WTC11 (cell line): ENCODE data around the gene GID4. TPM values are rescaled to one million over a fixed set of nuclear protein-coding genes. Genes with fewer than 3 reads are reported as not detected.

Experiments
- ATAC-seq: fragments of 200-7000 bp; cut with Tn5 transposase; 2 replicates; pipeline ENCODE4 v1.10.0; 2021; ENCODE audit warnings: mild to moderate bottlenecking, moderate library complexity
- CTCF ChIA-PET: fragments of 300-600 bp; sonication (Branson Sonifier 250); formaldehyde crosslinking; loops from one replicate; lab custom pipeline; 2021; ENCODE audit warnings: antibody characterized with exemption; lab: Charles Lee
- POLR2A ChIA-PET: fragments of 350-600 bp; sonication (Branson Sonifier 250); formaldehyde crosslinking; loops from one replicate; lab custom pipeline; 2021; ENCODE audit warnings: antibody characterized with exemption; lab: Charles Lee
- DNase-seq: peaks from one replicate; pipeline ENCODE4 v3.0.0; 2021; ENCODE audit warnings: low spot score
- H3K27ac Mint-ChIP-seq: 2 replicates; pipeline ENCODE4 v1.8.0; 2021; ENCODE audit warnings: mixed read lengths
- H3K27me3 Mint-ChIP-seq: 2 replicates; pipeline ENCODE4 v1.8.0; 2021; ENCODE audit warnings: low read depth, mild to moderate bottlenecking, moderate library complexity, mixed read lengths
- H3K36me3 Mint-ChIP-seq: 2 replicates; pipeline ENCODE4 v1.8.0; 2021; ENCODE audit warnings: mixed read lengths
- H3K4me1 Mint-ChIP-seq: 2 replicates; pipeline ENCODE4 v1.8.0; 2022; ENCODE audit warnings: mixed read lengths
- H3K4me3 Mint-ChIP-seq: 2 replicates; pipeline ENCODE4 v1.8.0; 2021; ENCODE audit warnings: mild to moderate bottlenecking, moderate library complexity, mixed read lengths
- H3K9me3 Mint-ChIP-seq: 2 replicates; pipeline ENCODE4 v1.8.0; 2021; ENCODE audit warnings: mixed read lengths
- AR ChIP-seq: fragments of 250-450 bp; sonication (Bioruptor Pico); IDR thresholded peaks from 2 replicates; pipeline ENCODE4 v1.9.0; 2021; ENCODE audit warnings: mild to moderate bottlenecking
- CTCF ChIP-seq: fragments of 200-600 bp; IDR thresholded peaks from 2 replicates; pipeline ENCODE4 v1.8.0; 2022; ENCODE audit warnings: antibody characterized with exemption
- E2F4 ChIP-seq: sonication (generic); formaldehyde crosslinking; IDR thresholded peaks from 2 replicates; pipeline ENCODE4 v1.8.1; 2022; ENCODE audit warnings: low read depth, mild to moderate bottlenecking, moderate library complexity, missing genetic modification reagents, borderline replicate concordance
- MXD4 ChIP-seq: fragments of 250-450 bp; sonication (Bioruptor Pico); IDR thresholded peaks from 2 replicates; pipeline ENCODE4 v1.8.0; 2021; ENCODE audit warnings: mild to moderate bottlenecking, moderate library complexity, borderline replicate concordance
- MYBL2 ChIP-seq: sonication (generic); formaldehyde crosslinking; IDR thresholded peaks from 2 replicates; pipeline ENCODE4 v1.8.1; 2023; ENCODE audit warnings: mild to moderate bottlenecking, moderate library complexity, missing genetic modification reagents
- OVOL2 ChIP-seq: fragments of 250-450 bp; sonication (Bioruptor Pico); IDR thresholded peaks from 2 replicates; pipeline ENCODE4 v1.9.0; 2021; ENCODE audit warnings: mild to moderate bottlenecking, borderline replicate concordance
- SMAD4 ChIP-seq: sonication (generic); formaldehyde crosslinking; IDR thresholded peaks from 2 replicates; pipeline ENCODE4 v1.8.0; 2022; ENCODE audit warnings: mild to moderate bottlenecking, missing genetic modification reagents
- STAT6 ChIP-seq: sonication (generic); formaldehyde crosslinking; conservative IDR thresholded peaks from 2 replicates; pipeline ENCODE4 v1.8.1; 2023; ENCODE audit warnings: mild to moderate bottlenecking, low read depth, missing genetic modification reagents, moderate library complexity
- TEAD4 ChIP-seq: sonication (generic); formaldehyde crosslinking; IDR thresholded peaks from 2 replicates; pipeline ENCODE4 v1.8.0; 2022; ENCODE audit warnings: mild to moderate bottlenecking, missing genetic modification reagents
- USF1 ChIP-seq: sonication (generic); formaldehyde crosslinking; IDR thresholded peaks from 2 replicates; pipeline ENCODE4 v1.8.0; 2022; ENCODE audit warnings: mild to moderate bottlenecking, missing genetic modification reagents
- ZNF121 ChIP-seq: sonication (generic); formaldehyde crosslinking; IDR thresholded peaks from 2 replicates; pipeline ENCODE4 v1.8.0; 2023; ENCODE audit warnings: missing genetic modification reagents
- ZNF263 ChIP-seq: sonication (generic); formaldehyde crosslinking; IDR thresholded peaks from 2 replicates; pipeline ENCODE4 v1.8.1; 2022; ENCODE audit warnings: low read depth, mild to moderate bottlenecking, moderate library complexity, missing genetic modification reagents
- ZNF281 ChIP-seq: sonication (generic); formaldehyde crosslinking; IDR thresholded peaks from 2 replicates; pipeline ENCODE4 v1.8.0; 2023; ENCODE audit warnings: mild to moderate bottlenecking, missing genetic modification reagents
- ZNF425 ChIP-seq: fragments of 250-450 bp; sonication (Bioruptor Pico); conservative IDR thresholded peaks from 2 replicates; pipeline ENCODE4 v1.9.0; 2021; ENCODE audit warnings: mild to moderate bottlenecking
- ZNF671 ChIP-seq: fragments of 250-450 bp; sonication (Bioruptor Pico); IDR thresholded peaks from 2 replicates; pipeline ENCODE4 v1.8.0; 2021; ENCODE audit warnings: mild to moderate bottlenecking
- total RNA-seq: library from RNA; stranded (reverse); gene quantifications from 3 replicates; pipeline ENCODE4 v1.2.3, GENCODE V29; 2021

GID4 gene
- total RNA-seq, 1 experiment from 2014 or later = 16.0 TPM

- Mint-ChIP-seq H3K4me1 (peaks cover 4% of the 10 kb centered on the region; the same call in 1 of the 2 replicates), H3K4me3 (no peak overlapping the region), H3K27ac (peak overlapping the region; percentile 69), H3K36me3 (no peaks in the 10 kb centered on the region), H3K27me3 (no peaks in the 10 kb centered on the region), H3K9me3 (no peaks in the 10 kb centered on the region)
- TF ChIP-seq MXD4 (CRISPR knock-in tag) = no peak
- ChIA-PET CTCF (interaction anchor here (0.9 kb wide), 1 partner anchor 13 kb away, joined by 3 read pairs; no protein-coding TSS in a partner anchor), POLR2A (no interaction called here)
- no peak for DNase-seq
- no peak for ATAC-seq
Measured at GRCh38 chr17:18017958-18018357, 21.2 kb upstream of the GID4 start.

- no peak for DNase-seq
- no peak for ATAC-seq
- Mint-ChIP-seq H3K4me1 (peaks cover 4% of the 10 kb centered on the region; the same call in 1 of the 2 replicates), H3K27me3 (no peaks in the 10 kb centered on the region), H3K9me3 (no peaks in the 10 kb centered on the region), H3K36me3 (no peaks in the 10 kb centered on the region), H3K4me3 (no peak overlapping the region), H3K27ac (peak overlapping the region; percentile 69; the same call in 1 of the 2 replicates)
- POLR2A ChIA-PET = no interaction called here
- CTCF ChIA-PET = interaction anchor here (0.9 to 1.5 kb wide), 2 partner anchors 13 to 159 kb away, joined by 3 to 4 read pairs; no protein-coding TSS in a partner anchor
- no peak for TF ChIP-seq STAT6 (CRISPR knock-in tag)
- no peak for TF ChIP-seq E2F4 (CRISPR knock-in tag)
- no peak for TF ChIP-seq ZNF263 (CRISPR knock-in tag)
- TF ChIP-seq OVOL2 = no peak
- no peak for TF ChIP-seq MYBL2
- TF ChIP-seq CTCF = no peak
- no peak for TF ChIP-seq AR (CRISPR knock-in tag)
- no peak for TF ChIP-seq ZNF281 (CRISPR knock-in tag)
- no peak for TF ChIP-seq SMAD4
- no peak for TF ChIP-seq ZNF425 (CRISPR knock-in tag)
- TF ChIP-seq TEAD4 (CRISPR knock-in tag) = no peak
- TF ChIP-seq ZNF121 = no peak
- no peak for TF ChIP-seq USF1 (CRISPR knock-in tag)
- TF ChIP-seq ZNF671 (CRISPR knock-in tag) = no peak
Measured at GRCh38 chr17:18018411-18018921, 20.7 kb upstream of the GID4 start.
